Thoracic aorta (tissue), 2 donors: ENCODE measurements around the gene AGXT2. TPM values are rescaled to one million over a fixed set of nuclear protein-coding genes. Genes with fewer than 3 reads are reported as not detected.

Source experiments
- ATAC-seq: fragments of 150-250 bp; one replicate; pipeline ENCODE4 v1.8.0; 2017; ENCODE audit warnings: low read depth; ENCODE audit not compliant: insufficient number of reproducible peaks, low FRiP score
- DNase-seq: peaks from one replicate; pipeline ENCODE4 v3.0.0-alpha.2; 2020; ENCODE audit warnings: low spot score
- H3K27ac ChIP-seq, 2 donors: fragments of 200-600 bp; sonication (generic); 1 replicate in 1 of 2; 2 replicates in 1 of 2; pipeline ENCODE4 v1.5.1; 2016; ENCODE audit warnings: mild to moderate bottlenecking in 2 of 2, moderate library complexity in 2 of 2
- H3K27me3 ChIP-seq: fragments of 200-600 bp; sonication (generic); replicated peaks from 2 replicates; pipeline ENCODE4 v1.6.0; 2016; ENCODE audit warnings: mild to moderate bottlenecking; ENCODE audit not compliant: insufficient read depth
- H3K36me3 ChIP-seq: fragments of 200-600 bp; sonication (generic); one replicate; pipeline ENCODE4 v1.5.1; 2016
- H3K4me1 ChIP-seq, 2 donors: fragments of 200-600 bp; sonication (generic); 1 replicate in 1 of 2; 2 replicates in 1 of 2; pipeline versions ENCODE4 v1.5.1 to v1.6.0; 2016; ENCODE audit warnings: low read depth in 2 of 2, mild to moderate bottlenecking in 1 of 2; ENCODE audit not compliant: control insufficient read depth in 1 of 2
- H3K4me3 ChIP-seq: fragments of 200-600 bp; sonication (generic); 2 replicates; pipeline ENCODE4 v1.5.1; 2016; ENCODE audit warnings: mild to moderate bottlenecking
- H3K9me3 ChIP-seq: fragments of 200-600 bp; sonication (generic); 2 replicates; pipeline ENCODE4 v1.5.1; 2016
- CTCF ChIP-seq: fragments of 200-600 bp; sonication (generic); IDR thresholded peaks from one replicate; pipeline ENCODE4 v1.5.1; 2019; ENCODE audit warnings: antibody characterized with exemption
- total RNA-seq, 2 donors: library from RNA; depleted of rRNA; stranded (reverse); fragments of >200 nt; gene quantifications; one replicate each; pipeline versions ENCODE4 v1.1.0 to v1.2.3, GENCODE V29; 2016

The AGXT2 gene
- total RNA-seq, 2 donors from 2014 or later: not detected

- no peak for DNase-seq
- ATAC-seq: no peak
- Histone ChIP-seq H3K27me3 (no peaks in the 10 kb centered on the region), H3K36me3 (no peaks in the 10 kb centered on the region), H3K4me3 (no peak overlapping the region), H3K27ac (no peak overlapping the region), H3K9me3 (no peaks in the 10 kb centered on the region), H3K4me1 (no peaks in the 10 kb centered on the region)
- TF ChIP-seq CTCF: no peak
Observed at GRCh38 chr5:35066260-35066795, 18.6 kb upstream of the AGXT2 start.

GRCh38 chr5:35063414-35063813 is 15.7 kb upstream of the AGXT2 start:
- H3K4me1 ChIP-seq: no peaks in the 10 kb centered on the region
- H3K36me3 ChIP-seq: no peaks in the 10 kb centered on the region
- H3K9me3 ChIP-seq: no peaks in the 10 kb centered on the region
- H3K27ac ChIP-seq: no peak overlapping the region
- DNase-seq (no peak), ATAC-seq (no peak)
- H3K4me3 ChIP-seq: no peak overlapping the region
- no peaks in the 10 kb centered on the region for H3K27me3 ChIP-seq
- TF ChIP-seq CTCF: no peak

GRCh38 chr5:35061211-35061770 is 13.5 kb upstream of the AGXT2 start:
- no peak overlapping the region for H3K4me3 ChIP-seq
- no peaks in the 10 kb centered on the region for H3K27me3 ChIP-seq
- DNase-seq (no peak), ATAC-seq (no peak)
- no peak for TF ChIP-seq CTCF
- H3K36me3 ChIP-seq: no peaks in the 10 kb centered on the region
- no peaks in the 10 kb centered on the region for H3K9me3 ChIP-seq
- no peaks in the 10 kb centered on the region for H3K4me1 ChIP-seq
- no peak overlapping the region for H3K27ac ChIP-seq

- H3K36me3 ChIP-seq: no peaks in the 10 kb centered on the region
- H3K27ac ChIP-seq: no peak overlapping the region
- H3K27me3 ChIP-seq: no peaks in the 10 kb centered on the region
- no peak overlapping the region for H3K4me3 ChIP-seq
- ATAC-seq: no peak
- H3K9me3 ChIP-seq: no peaks in the 10 kb centered on the region
- TF ChIP-seq CTCF: no peak
- no peaks in the 10 kb centered on the region for H3K4me1 ChIP-seq
- DNase-seq: no peak
Observed at GRCh38 chr5:35060236-35060635, 12.5 kb upstream of the AGXT2 start.

- Histone ChIP-seq H3K36me3 (no peaks in the 10 kb centered on the region), H3K4me1 (no peaks in the 10 kb centered on the region), H3K4me3 (no peak overlapping the region), H3K27ac (no peak overlapping the region), H3K9me3 (no peaks in the 10 kb centered on the region), H3K27me3 (no peaks in the 10 kb centered on the region)
- no peak for ATAC-seq
- TF ChIP-seq CTCF: no peak
- DNase-seq: no peak
Observed at GRCh38 chr5:35059251-35059650, 11.5 kb upstream of the AGXT2 start.
